Colonic mucosa (tissue), 4 donors: ENCODE data around the gene PRKCB. TPM values are rescaled to one million over a fixed set of nuclear protein-coding genes. Genes with fewer than 3 reads are reported as not detected.

Experiments
- DNase-seq: peaks from one replicate; pipeline ENCODE4 v3.0.0-alpha.2; 2020
- H3K27ac ChIP-seq: fragments of 200-600 bp; one replicate; pipeline ENCODE4 v1.8.0; 2021
- H3K27me3 ChIP-seq: fragments of 200-600 bp; one replicate; pipeline ENCODE4 v1.8.0; 2021
- H3K36me3 ChIP-seq: fragments of 200-600 bp; one replicate; pipeline ENCODE4 v1.8.0; 2021
- H3K4me1 ChIP-seq: fragments of 200-600 bp; one replicate; pipeline ENCODE4 v1.8.0; 2021; ENCODE audit warnings: mild to moderate bottlenecking
- H3K4me3 ChIP-seq: fragments of 200-600 bp; one replicate; pipeline ENCODE4 v1.8.0; 2021
- H3K9ac ChIP-seq, 2 donors: one replicate each; pipeline ENCODE4 v1.7.0; 2013; ENCODE audit warnings: control low read depth in 2 of 2, low read depth in 2 of 2, low read length in 2 of 2
- H3K9me3 ChIP-seq: fragments of 200-600 bp; one replicate; pipeline ENCODE4 v1.8.0; 2021
- intact Hi-C: fragments of 100-400 bp; cut with DNase I; formaldehyde crosslinking; loops from one replicate; pipeline ENCODE4 v1.14.1; 2022
- total RNA-seq, 2 donors: library from RNA; stranded (reverse); fragmentation: NEBNext Ultra II Directional in 1 of 2; extraction: Animal tissue kit (Norgen Biotek cat#: 25700) in 1 of 2; gene quantifications; one replicate each; pipeline ENCODE4 v1.2.1, GENCODE V29; 2021
- TF ChIP-seq, protein P1 (sequence below): fragments of 200-600 bp; IDR thresholded peaks from one replicate; pipeline ENCODE4 v1.8.0; 2022; ENCODE audit warnings: antibody characterized with exemption, mild to moderate bottlenecking
- donor health status: healthy.
- donor health status: DM: no; HTN: no; CAD: no.
- donor health status: DM: no; HTN: no; CAD: no.

The PRKCB gene
- total RNA-seq, 2 donors from 2014 or later, result 2.5 to 10.7 TPM

DNA sequence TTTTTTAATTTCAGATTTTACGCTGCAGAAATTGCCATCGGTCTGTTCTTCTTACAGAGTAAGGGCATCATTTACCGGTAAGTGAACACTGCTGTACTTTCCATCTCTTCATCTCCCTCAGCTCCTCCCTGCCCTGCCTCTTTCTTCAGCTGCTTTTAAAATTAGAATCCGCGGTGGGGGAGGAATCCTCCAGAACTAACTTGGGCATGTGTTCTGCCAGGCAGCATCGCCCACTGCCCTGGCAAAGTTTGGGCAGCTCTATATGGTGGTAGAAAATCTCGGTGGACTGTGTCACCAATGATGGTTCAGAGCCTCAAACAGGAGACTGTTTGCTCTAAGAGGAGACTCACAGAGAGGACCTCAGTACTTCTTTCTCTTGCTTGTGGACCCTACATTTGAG lies 338.7 kb downstream of the PRKCB start:
- no peak overlapping the region for H3K4me3 ChIP-seq
- H3K36me3 ChIP-seq, result no peaks in the 10 kb centered on the region
- no peak overlapping the region for H3K9ac ChIP-seq
- DNase-seq, result no peak
- H3K4me1 ChIP-seq, result no peaks in the 10 kb centered on the region
- no peak overlapping the region for H3K27ac ChIP-seq
- intact Hi-C loops, result no loop called here
- TF ChIP-seq, protein P1, sequence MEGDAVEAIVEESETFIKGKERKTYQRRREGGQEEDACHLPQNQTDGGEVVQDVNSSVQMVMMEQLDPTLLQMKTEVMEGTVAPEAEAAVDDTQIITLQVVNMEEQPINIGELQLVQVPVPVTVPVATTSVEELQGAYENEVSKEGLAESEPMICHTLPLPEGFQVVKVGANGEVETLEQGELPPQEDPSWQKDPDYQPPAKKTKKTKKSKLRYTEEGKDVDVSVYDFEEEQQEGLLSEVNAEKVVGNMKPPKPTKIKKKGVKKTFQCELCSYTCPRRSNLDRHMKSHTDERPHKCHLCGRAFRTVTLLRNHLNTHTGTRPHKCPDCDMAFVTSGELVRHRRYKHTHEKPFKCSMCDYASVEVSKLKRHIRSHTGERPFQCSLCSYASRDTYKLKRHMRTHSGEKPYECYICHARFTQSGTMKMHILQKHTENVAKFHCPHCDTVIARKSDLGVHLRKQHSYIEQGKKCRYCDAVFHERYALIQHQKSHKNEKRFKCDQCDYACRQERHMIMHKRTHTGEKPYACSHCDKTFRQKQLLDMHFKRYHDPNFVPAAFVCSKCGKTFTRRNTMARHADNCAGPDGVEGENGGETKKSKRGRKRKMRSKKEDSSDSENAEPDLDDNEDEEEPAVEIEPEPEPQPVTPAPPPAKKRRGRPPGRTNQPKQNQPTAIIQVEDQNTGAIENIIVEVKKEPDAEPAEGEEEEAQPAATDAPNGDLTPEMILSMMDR, result no peak
- no peaks in the 10 kb centered on the region for H3K9me3 ChIP-seq
- no peaks in the 10 kb centered on the region for H3K27me3 ChIP-seq

DNA sequence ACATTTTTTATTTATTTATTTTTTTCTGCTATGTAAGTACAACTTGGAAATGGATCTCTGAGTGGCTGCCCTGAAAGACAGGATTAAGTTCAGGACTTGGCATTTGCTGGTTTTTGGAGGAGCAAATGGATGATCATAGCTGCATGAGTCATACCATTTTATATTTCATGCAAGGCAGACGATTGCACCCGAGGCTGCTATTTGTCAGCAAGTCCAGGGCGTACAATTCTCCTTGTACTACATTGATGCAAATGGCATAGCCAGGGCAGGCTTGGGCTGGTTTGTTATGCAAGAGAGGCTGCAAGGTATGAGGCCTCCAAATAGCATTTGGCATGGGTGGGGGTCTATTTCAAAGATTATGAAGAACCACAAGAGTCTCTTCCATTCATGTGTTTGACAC lies 339.2 kb downstream of the PRKCB start:
- H3K9ac ChIP-seq, result no peak overlapping the region
- H3K27ac ChIP-seq, result no peak overlapping the region
- no peak overlapping the region for H3K4me3 ChIP-seq
- intact Hi-C loops, result no loop called here
- no peaks in the 10 kb centered on the region for H3K36me3 ChIP-seq
- no peaks in the 10 kb centered on the region for H3K9me3 ChIP-seq
- DNase-seq, result no peak
- no peaks in the 10 kb centered on the region for H3K27me3 ChIP-seq
- no peaks in the 10 kb centered on the region for H3K4me1 ChIP-seq
- TF ChIP-seq, protein P1, result no peak

DNA sequence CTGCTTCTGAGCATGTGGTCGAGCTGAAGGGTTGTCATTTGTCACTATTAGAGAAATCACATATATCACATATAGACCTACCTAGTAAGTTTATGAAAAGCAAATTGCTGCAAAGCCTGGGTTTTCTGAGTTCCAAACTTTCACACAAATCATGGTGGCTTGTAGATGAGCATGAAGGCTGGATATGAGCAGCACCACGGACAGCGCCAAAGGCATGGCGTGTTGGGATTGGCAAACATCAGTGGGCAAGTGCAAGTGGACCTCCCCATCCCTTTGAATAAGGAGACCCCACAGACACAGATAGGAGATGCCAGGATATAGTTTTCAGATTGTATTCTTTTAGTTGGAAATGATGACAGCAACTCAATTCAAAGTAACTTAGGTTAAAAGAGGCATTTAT lies 342.7 kb downstream of the PRKCB start:
- Histone ChIP-seq H3K36me3 (no peaks in the 10 kb centered on the region), H3K9me3 (no peaks in the 10 kb centered on the region), H3K27me3 (no peaks in the 10 kb centered on the region), H3K9ac (no peak overlapping the region), H3K27ac (no peak overlapping the region), H3K4me3 (no peak overlapping the region), H3K4me1 (no peaks in the 10 kb centered on the region)
- TF ChIP-seq, protein P1, result no peak
- intact Hi-C loops, result no loop called here
- no peak for DNase-seq

DNA sequence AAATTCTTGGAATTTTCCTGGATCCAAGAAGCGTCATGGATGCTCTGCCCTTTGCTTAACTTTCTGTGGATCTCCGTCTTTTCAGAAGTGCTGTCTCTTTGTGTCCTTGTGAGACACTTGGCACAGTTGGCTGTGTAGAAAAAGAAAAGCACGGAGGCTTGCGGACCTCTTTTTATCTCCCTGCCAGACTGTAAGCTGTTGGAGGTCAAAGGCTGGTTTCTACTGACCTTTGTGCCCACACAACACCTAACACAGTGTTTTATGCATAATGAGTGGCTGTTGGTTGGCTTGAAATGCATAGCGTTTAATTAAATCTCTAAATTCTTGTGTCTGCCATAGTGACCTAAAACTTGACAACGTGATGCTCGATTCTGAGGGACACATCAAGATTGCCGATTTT lies 344.7 kb downstream of the PRKCB start:
- Histone ChIP-seq H3K4me3 (no peak overlapping the region), H3K36me3 (no peaks in the 10 kb centered on the region), H3K27me3 (no peaks in the 10 kb centered on the region), H3K4me1 (no peaks in the 10 kb centered on the region), H3K9me3 (no peaks in the 10 kb centered on the region), H3K27ac (no peak overlapping the region), H3K9ac (no peak overlapping the region)
- intact Hi-C loops, result no loop called here
- TF ChIP-seq, protein P1, result no peak
- no peak for DNase-seq

DNA sequence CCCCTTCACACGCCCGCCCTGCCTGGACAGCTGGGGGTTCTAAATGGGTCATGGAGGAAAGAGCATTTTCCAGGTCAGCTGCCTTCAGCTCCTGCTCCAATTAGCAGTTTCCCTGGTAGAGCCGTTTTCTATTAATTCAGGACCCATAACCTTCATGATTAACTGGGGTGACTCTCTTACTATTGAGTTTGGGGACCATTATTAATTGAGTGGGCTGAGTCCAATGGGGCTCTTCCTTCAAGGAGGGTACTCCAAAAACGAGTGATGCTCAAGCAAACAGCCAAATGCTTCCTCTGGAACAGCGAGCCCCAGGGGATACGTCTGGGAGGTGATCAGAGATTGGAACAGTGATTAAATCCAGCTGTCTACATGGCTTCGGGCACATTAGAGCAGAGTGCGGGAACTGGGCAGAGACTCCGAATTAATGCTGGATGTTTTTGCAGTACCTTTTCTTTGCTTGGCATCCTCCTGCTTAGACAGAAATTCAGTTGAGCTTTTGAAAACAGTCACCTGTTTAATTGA lies 352.3 kb downstream of the PRKCB start:
- H3K27ac ChIP-seq, result no peak overlapping the region
- TF ChIP-seq, protein P1, result no peak
- H3K9ac ChIP-seq, result no peak overlapping the region
- no peaks in the 10 kb centered on the region for H3K36me3 ChIP-seq
- no peaks in the 10 kb centered on the region for H3K9me3 ChIP-seq
- no peaks in the 10 kb centered on the region for H3K27me3 ChIP-seq
- intact Hi-C loops, result no loop called here
- DNase-seq, result no peak
- H3K4me1 ChIP-seq, result no peaks in the 10 kb centered on the region
- H3K4me3 ChIP-seq, result no peak overlapping the region
